HS-5 (cell line): Measurements from ENCODE around the gene DRD2.

ENCODE experiments used
- DNase-seq: peaks from one replicate; pipeline ENCODE4 v3.0.0-alpha.2; 2012; ENCODE audit warnings: low read depth

Gene DRD2

DNA sequence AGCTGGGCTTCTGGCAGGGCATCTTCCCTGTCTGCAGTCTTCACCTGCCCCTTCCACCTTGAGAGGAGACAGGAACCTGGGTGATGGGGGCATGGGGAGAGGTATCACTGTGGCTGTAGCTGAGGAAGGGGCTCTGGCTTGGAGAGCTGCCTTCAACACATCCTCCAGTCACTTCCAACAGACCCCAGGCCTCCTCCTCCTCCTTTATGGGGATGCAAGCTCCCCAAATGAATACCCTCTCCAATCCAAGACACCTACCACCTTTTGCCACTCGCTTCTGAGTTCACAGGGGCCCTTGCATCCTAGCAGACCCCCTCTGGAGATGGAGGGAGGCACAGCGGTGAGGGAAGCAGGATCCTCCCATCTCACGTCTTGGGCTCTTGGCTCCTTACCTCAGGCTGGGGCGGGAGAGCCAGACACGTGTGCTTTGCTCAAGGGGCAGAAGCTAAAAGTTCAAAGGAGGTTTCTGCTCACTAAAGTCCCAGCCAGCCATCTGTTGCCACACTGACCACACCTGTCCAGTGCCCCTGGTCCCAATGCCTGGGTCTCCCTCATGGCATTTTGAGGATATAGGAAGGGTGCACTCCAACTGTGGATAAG is 74.5 kb downstream of the DRD2 start:
- DNase-seq, result no peak

DNA sequence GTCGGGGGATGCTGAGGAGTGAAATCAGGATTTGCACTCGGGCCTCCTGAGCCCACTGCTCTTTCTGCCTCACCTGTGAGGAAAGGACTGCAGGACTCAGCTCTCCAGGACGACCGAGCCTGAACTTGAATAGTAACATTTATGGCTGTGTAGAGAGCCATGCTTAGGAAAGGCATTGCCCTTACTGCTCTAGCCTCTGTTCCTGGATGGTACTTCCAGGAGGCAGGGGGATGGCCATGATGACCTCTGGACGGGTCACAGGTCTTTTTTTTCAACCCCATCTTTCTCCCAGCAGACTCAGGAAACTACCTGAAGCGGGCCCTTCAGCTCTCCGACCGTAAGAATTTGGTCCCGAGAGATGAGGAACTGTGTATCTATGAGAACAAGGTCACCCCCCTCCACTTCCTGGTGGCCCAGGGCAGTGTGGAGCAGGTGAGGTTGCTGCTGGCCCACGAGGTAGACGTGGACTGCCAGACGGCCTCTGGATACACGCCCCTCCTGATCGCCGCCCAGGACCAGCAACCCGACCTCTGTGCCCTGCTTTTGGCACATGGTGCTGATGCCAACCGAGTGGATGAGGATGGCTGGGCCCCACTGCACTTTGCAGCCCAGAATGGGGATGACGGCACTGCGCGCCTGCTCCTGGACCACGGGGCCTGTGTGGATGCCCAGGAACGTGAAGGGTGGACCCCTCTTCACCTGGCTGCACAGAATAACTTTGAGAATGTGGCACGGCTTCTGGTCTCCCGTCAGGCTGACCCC is 76.3 kb downstream of the DRD2 start:
- no peak for DNase-seq

DNA sequence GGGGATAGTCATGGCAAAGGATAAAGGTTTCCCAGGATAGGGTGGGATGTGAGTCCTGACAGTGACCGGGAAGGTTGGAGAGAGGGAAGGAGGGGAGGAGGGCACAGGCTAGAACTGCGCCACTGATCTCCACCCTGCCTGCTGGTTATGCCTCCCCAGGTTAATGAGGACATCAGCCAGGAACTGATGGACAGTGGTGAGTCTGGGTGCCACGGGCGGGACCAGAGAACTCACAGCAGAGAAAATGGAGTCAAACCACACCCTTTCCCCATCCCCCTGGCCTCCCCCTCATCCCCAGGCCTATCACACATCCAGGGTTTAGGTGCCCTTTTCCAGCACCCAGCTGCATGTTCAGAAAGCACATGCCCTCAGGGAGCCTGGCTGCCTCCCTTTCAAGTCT is 77.4 kb downstream of the DRD2 start:
- no peak for DNase-seq

DNA sequence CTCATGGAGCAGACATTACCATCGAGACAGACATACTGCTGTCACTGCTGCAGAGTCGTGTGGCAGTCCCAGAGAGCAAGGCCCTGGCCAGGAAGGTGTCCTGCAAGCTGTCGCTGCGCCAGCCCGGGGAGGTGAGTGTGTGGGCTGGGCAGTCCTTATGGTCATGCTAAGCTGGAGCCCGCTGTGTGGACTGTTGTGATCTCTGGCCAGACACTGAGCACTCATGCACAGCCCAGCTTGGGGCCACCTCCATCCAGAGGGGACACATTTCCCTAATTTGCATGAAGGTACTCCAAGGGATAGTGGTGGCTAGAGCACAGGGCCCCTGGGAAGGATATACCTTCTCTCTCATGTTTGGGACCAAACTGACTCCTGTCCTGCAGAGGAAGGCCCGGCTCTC is 78.0 kb downstream of the DRD2 start:
- DNase-seq, result no peak

DNA sequence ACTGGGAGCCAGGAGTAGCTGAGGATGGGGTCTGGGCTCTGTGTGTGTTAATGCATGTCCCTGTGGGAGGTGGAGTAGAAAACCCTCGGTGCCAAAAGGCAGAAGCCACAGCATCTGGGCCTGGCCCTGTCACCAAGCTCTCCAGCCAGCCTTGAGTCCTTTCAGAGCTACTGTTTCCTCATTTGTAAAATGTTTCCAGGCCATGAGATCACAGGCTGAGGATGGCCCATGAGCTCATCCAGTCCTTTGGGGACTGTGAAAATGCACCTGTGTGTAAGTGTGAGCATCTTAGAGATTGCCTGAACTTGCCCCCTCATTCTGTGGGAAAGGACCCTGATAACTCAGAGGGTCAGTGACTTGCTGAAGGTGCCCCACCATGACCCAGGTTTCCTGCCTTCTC is 78.5 kb downstream of the DRD2 start:
- no peak for DNase-seq

DNA sequence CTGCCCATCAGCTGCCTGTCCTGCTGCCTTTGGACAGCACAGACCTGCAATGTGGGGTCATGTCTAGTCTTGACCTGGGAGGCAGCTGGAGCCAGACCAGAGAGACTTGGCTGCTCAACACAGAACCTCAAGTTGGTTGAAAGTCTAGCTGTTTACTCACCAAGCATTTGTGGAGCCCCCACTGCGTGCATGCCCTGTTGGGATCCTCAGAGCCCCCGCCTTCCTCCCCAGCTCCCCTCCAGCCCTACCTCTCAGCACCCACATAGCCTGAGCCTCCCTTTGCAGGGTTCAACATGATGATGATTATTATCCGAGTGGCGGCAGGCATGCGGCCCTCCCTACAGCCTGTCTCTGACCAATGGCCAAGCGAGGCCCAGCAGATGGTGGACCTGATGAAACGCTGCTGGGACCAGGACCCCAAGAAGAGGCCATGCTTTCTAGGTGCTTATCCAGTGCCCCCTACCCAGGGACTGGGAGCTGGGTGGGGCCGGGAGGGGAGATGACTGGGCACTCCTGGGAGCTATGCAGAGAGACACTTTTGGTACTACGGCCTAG is 79.3 kb downstream of the DRD2 start:
- no peak for DNase-seq

DNA sequence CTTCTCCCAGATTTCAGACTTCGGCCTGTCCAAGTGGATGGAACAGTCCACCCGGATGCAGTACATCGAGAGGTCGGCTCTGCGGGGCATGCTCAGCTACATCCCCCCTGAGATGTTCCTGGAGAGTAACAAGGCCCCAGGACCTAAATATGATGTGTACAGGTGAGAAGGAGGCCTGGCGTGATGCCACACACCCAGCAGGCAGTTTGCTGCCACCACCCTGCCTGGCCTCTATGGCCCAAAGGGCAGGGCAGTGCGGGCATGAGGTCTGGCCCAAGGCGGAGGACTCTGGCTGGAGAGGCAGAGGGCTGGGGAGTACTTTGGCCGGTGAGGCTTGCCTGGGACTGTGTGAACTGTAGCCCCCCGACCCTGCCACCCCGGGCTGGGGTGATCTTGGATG is 80.3 kb downstream of the DRD2 start:
- no peak for DNase-seq

DNA sequence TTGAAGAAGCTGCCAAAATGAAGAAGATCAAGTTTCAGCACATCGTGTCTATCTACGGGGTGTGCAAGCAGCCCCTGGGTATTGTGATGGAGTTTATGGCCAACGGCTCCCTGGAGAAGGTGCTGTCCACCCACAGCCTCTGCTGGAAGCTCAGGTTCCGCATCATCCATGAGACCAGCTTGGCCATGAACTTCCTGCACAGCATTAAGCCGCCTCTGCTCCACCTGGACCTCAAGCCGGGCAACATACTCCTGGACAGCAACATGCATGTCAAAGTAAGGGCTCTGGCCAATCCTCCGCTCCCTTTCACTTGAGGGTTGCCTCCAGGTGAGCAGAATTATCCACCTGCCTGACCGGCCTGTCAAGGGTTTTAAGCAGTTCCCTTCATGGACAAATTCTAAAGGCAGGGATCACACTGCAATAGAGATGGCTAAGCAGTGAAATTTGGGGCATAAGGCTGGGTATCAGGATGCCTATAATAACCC is 81.7 kb downstream of the DRD2 start:
- no peak for DNase-seq

DNA sequence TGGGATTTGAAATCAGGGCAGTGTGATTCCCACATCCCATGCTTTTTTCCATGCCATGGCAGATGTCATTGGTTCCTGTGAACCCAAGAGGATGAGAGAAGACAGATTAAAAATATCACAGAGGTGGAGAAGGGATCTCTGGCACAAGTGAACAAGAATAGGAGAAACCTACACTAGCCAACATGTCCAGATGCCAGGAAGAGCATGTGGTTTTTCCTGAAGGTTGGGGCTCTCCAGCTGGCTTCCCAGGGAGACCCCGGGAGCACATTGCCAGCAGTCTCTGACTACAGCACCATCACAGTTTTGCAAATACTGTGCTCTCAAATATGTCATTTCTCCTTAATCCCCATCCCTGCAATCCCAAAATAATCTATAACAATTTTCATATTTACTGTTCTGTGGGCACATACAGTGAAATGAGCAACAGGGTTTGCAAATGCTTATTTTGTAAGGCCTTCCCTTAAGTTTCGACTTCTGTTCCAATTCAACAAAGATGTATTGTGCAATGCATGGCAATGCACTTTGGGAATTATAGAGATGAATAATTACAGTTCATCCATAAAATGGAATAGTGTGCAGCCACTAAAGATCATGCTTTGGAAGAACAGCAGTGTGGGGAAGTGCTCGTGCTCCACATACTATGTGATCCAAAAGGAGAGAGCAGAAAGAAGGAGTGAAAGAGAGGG is 82.8 kb downstream of the DRD2 start:
- DNase-seq, result no peak

DNA sequence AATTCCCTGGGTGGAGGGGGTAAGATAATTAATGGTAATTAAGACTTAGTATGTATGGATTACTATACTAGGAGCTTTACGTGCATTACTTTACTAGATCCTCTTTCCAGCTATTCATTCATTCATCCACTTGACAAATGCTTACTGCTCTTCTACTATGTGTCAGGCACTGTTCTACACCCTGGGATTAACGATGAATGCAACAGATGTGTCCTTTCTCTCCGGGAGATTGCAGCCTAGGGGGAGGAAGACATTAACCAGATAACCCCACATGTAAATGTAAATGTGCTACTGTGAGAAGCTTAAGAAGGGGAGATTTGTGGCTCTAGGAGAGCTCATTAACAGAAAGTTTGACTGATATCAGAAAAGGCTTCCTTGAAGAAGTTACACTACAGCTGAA is 85.9 kb downstream of the DRD2 start:
- no peak for DNase-seq

DNA sequence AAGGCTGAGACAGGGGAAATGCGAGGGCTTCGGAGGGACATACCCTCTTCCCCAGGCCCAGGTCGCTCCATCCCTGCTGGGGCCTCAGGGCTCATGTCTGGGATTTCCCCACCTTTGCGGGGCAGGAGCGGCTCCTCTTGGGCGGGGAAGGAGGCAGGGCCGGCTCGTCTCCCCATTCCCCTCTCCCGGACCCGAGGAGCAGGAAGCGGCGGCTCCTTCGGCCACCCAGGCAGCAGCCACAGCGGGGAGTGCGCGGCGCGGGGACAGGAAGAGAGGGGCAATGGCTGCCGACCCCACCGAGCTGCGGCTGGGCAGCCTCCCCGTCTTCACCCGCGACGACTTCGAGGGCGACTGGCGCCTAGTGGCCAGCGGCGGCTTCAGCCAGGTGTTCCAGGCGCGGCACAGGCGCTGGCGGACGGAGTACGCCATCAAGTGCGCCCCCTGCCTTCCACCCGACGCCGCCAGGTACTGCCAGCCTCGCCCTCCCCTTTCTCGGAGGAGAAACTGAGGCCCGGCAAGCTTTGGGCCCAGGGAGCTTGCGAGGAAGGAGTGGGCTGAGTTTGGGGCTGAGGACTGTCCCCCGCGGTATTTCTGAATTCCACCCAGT is 87.5 kb downstream of the DRD2 start, which contains the start of gene ANKK1:
TSS of gene ANKK1 (plus strand) at position 175 of the 607 bp plus-strand sequence. CDS start at position 281, 106 bp downstream.
- DNase-seq, result no peak

DNA sequence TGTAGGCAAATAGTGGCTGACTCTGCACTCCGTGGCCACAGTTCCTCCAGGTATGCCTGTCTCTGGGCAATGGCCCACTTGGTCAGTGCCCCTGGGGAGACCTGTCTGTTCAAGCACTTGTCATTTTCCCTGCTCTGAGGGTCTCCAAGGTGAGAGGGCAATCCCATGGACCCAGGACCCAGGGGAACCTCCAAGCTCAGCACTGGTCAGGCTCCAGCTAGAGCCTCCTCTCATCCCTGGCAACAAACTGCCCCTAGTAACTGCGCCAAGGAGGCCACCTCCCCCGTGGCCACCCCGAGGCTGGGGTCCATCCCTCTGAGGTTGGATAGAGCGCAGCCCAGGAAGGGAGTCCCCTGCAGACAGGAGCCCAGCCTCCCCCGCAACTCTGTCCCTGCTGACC is 88.3 kb downstream of the DRD2 start:
- DNase-seq, result no peak

DNA sequence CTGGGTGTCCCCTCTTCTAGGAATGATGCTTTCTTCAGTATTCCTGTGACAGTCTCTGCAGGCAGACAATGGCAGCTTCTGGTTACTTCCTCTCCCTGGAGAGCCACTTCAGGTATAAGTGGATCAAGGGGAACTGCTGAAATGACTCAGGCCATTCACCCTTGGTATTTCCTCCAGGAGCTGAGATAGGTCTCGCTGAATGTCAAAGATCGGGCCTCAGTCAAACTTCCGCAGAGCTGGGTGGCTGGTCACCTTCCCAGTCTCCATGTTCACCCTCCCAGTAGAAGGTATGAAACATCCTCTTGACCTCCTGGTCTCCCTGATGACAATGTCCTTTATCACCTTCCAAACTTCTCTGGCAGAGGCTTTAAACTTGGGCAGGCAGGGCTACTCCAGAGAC is 89.4 kb downstream of the DRD2 start:
- no peak for DNase-seq

DNA sequence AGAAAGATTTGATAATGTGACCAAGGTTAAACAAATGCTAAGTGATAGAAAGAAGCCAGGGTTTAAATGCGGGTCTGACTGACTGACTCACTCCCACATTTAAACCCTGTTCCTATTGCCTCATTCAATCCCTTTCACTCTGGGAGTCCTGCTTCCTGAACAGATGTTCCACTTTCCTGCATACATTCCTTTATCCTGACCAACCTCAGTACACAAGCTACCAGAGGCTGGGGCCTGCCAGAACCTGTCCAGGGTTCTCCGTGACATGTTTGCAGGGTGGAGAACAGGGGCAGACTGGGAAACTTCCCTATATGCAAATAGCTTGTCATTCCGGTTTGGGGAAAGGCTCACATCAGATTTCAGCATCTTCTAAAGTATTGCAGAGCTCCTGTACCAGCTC is 90.6 kb downstream of the DRD2 start:
- DNase-seq, result peak; percentile 91

DNA sequence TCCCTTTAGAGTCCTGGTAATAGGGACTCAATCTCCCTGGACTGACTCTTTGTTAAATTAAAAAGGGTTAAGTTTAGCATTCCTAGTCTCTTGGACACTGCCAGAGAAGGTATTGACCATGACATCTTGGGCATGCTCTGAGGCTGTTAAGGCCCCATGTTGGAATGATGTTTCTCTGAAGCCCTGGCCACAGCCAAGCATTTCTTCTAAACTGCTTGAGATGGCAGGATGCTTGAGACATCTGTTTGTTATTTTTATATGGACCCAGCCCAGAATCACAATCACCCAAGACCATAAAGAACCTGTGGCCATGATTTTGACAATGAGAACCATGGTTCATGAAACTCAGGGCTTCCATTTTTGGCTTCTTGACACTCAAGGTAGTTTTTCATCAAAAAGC is 93.1 kb downstream of the DRD2 start:
- no peak for DNase-seq

DNA sequence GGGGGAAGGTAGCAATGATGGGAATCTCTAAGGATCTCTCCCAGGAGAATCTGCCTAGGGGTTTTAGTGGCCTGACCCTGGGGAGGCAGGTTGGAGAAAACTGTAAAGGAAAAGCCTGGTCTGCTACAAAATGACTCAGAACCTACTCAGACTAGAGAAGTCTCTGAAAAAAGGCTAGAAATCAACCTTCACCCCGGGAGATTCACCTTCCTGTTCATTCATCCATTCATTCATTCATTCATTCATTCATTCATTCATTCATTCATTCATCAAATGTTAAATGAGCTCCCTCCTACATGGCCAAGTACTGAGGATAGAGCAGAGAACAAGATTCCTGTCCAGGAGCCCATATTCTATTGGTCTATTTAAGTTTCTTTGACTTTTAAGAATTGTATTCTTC is 96.5 kb downstream of the DRD2 start:
- DNase-seq, result no peak

DNA sequence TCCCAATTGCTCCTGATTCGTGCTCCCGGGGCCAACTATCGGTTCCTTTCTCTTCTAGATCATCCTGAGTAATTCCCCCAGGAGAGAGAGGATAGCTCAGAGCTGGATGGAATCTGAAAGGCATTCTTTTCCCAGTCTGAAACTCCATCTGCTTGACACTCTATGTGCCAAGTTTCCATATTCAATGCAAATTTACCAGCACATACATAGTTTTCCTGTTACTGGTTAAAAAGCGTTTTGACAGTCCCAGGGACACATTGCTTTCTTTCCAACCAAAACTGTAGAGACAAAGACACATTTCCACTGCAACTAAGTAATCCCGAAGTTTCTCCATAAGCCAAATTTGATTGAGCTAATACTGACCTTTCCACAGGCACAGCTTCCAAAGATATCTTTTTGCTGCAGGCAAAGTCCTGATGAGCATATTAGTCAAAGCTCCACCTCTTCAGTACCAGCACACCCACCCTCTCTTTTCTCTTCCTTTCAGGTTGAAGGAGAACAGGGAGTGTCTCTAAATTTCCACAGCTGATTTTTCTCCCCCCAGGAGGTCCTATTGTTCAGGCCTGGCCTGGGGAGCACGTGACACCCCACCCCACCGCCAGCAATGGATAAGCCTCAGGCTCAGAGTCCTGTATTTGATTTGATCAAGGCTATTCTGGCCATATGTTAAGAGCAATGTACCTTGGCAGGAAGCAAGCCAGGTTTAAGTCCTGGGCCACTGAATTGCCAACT is 97.4 kb downstream of the DRD2 start:
- DNase-seq, result peak; percentile 47

DNA sequence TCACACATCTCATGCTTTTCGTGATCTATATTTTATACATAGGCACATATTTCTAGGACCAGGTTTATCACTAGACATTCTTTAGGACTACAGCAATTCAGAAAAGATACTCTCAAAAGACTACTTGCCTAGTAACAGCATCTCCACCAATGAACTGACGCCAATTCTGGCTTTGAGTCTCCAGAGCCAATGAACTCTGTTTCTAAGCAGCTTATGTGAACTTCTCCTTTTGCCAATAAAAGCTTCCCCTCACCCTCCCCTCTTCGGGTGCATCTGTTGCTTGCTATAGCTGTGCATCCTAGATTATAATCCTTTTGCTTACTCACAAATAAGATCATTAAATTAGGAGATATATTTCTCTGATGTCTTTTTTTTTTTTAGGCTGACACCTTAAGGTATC is 99.0 kb downstream of the DRD2 start:
- DNase-seq, result no peak

DNA sequence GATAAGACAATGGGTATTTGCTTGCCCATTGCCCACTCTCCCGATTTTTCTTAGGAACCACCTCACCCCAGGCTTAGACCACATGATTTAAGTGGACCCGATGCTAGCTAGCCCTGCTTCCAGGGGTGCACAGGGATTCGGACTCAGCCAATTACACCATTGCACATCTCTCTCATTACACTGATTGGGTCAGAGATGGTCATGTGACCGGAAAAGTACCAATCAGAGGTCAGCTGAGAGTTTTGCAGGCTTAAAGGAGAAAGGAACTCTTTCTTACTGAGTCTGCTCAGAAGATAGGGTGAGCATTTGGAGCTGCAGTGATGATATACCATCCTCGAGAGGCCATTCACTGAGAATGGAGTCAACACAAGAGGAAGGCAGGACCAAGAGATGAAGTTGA is 99.8 kb downstream of the DRD2 start:
- DNase-seq, result no peak

DNA sequence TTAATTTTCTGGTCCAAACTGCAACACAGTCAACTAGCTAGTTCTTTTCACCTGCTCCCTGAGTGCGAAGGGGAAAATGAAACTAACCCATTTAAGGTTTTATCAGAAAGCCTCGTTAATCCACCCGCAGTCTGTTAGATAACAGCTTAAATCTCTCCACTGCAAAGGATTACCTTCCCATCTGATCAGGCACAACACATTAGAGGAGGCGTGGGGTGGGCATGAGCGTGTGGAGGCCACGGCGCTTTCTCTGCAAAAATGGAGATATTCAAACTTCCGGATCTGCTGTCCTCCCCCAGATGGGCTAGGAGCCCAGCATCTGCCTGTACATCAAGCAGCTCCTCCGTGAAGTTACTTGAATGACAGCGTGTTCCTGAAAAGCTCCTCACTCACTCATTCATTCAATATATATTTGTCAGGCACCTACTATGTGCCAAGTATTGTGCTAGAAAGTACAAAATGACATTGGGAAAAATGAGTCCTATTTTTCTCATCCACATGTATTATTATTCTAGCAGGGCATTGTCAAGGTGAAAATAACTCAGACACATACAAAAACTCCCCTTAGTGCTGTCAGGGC is 101.1 kb downstream of the DRD2 start:
- DNase-seq, result no peak

DNA sequence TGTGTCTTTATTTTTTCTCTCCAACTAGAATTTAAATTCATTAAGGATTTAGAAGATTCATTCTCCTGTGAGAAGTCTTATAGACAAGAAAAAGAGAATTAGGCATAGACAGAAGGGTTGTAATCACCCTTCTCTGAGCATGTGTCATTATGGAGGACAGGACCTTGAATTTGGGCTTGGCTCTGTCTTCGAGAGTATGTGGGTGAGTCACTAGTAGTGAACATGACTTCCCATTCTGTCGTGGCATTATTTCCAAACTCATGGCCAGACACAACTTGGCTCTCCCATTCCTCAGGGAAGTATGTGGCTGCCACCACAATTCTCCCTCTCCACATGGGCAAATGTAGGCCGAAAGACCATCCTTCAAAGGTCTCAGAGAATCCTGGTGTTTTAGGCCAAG is 101.9 kb downstream of the DRD2 start:
- peak; percentile 56 for DNase-seq
